Left forelimb (tissue), 1 donor: Measurements from ENCODE around the gene PATJ.
"Not testable (repeated sequence)": the region's sequence is repeated elsewhere in the genome, so short reads cannot be mapped to it uniquely, and the experiment has no call there.

Source experiments
- DNase-seq: peaks from one replicate; pipeline ENCODE4 v3.0.0-alpha.2; 2018; ENCODE audit warnings: low spot score

PATJ gene

GRCh38 chr1:62176597-62177312 lies 434.5 kb downstream of the PATJ start:
- DNase-seq, result no peak

- no peak for DNase-seq
These were observed 435.3 kb downstream of the PATJ start for GRCh38 chr1:62177621-62178020.

GRCh38 chr1:62178372-62178771 lies 436.1 kb downstream of the PATJ start:
- DNase-seq, result no peak

- not testable (repeated sequence) for DNase-seq
These were observed 437.8 kb downstream of the PATJ start for GRCh38 chr1:62180054-62180453.

- no peak for DNase-seq
These were observed 438.4 kb downstream of the PATJ start for GRCh38 chr1:62180639-62181038.

- DNase-seq, result no peak
These were observed 439.3 kb downstream of the PATJ start for GRCh38 chr1:62181532-62181931.

- DNase-seq, result not testable (repeated sequence)
These were observed 439.9 kb downstream of the PATJ start for GRCh38 chr1:62182157-62182556.

GRCh38 chr1:62183164-62184020 lies 441.1 kb downstream of the PATJ start:
- DNase-seq, result not testable (repeated sequence)

GRCh38 chr1:62184336-62184735 lies 442.1 kb downstream of the PATJ start:
- no peak for DNase-seq

GRCh38 chr1:62185233-62185632 lies 443.0 kb downstream of the PATJ start:
- DNase-seq, result not testable (repeated sequence)

GRCh38 chr1:62185677-62186076 lies 443.4 kb downstream of the PATJ start:
- no peak for DNase-seq

- DNase-seq, result no peak
These were observed 445.3 kb downstream of the PATJ start for GRCh38 chr1:62187548-62187947.

- no peak for DNase-seq
These were observed 445.8 kb downstream of the PATJ start for GRCh38 chr1:62188111-62188510.

- peak; percentile 69 for DNase-seq
These were observed 452.6 kb downstream of the PATJ start, which contains the start of gene L1TD1 for GRCh38 chr1:62194651-62195544. Gene L1TD1 (plus strand): TSS chr1:62194849. CDS start chr1:62206629, 11,780 bp downstream.

GRCh38 chr1:62196086-62196690 lies 453.9 kb downstream of the PATJ start:
- DNase-seq, result no peak

GRCh38 chr1:62198069-62198780 lies 455.9 kb downstream of the PATJ start:
- no peak for DNase-seq

GRCh38 chr1:62198781-62199125 lies 456.5 kb downstream of the PATJ start:
- DNase-seq, result no peak

GRCh38 chr1:62207187-62207586 lies 464.9 kb downstream of the PATJ start:
- DNase-seq, result no peak

GRCh38 chr1:62208087-62208486 lies 465.8 kb downstream of the PATJ start:
- no peak for DNase-seq

GRCh38 chr1:62208970-62209369 lies 466.7 kb downstream of the PATJ start:
- DNase-seq, result no peak

GRCh38 chr1:62209931-62210595 lies 467.8 kb downstream of the PATJ start:
- DNase-seq, result no peak
